ENCODE data around the gene EPSTI1.

GRCh38 chr13:42984026-42984425 lies 8.0 kb downstream of the EPSTI1 start:
- TF ChIP-seq CTCF (IDR thresholded peaks at IDR 0.05; ENCODE audit: insufficient read depth, low read depth, low read length) (no peak), EZH2 (IDR thresholded peaks at IDR 0.05; ENCODE audit: insufficient read depth, low read length) (no peak)
